ENCODE measurements around the gene ACKR2.

The ACKR2 gene

GRCh38 chr3:42847731-42848130 lies 38.5 kb downstream of the ACKR2 start:
- H3K4me1 ChIP-seq (ENCODE audit: control insufficient read depth, insufficient read depth, low read length) = peaks cover 6% of the 10 kb centered on the region
- no peak overlapping the region for H3K9ac ChIP-seq (ENCODE audit: low read depth, low read length)

DNA sequence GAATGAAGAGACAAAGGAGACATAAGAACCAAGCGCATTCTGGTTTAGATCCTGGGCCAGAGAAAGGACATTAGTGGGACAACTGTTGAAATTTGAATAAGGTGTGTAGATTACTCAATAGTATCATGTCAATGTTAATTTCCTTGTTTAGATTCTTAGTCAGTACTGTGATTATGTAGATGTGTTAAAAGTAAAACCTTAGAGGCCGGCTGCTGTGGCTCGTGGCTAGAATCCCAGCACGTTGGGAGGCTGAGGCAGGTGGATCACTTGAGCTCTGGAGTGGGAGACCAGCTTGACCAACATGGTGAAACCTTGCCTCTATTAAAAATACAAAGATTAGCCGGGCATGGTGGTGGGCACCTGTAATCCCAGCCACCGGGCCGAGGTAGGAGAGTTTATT lies 39.8 kb downstream of the ACKR2 start:
- H3K9ac ChIP-seq (ENCODE audit: low read depth, low read length) = no peak overlapping the region
- H3K4me3 ChIP-seq (ENCODE audit: low read depth, low read length) = no peak overlapping the region
- H3K27me3 ChIP-seq (ENCODE audit: control insufficient read depth, insufficient read depth, low read length) = no peaks in the 10 kb centered on the region
- no peaks in the 10 kb centered on the region for H3K9me3 ChIP-seq (ENCODE audit: control insufficient read depth, insufficient read depth, low read length)
- peaks cover 5% of the 10 kb centered on the region for H3K4me1 ChIP-seq (ENCODE audit: control insufficient read depth, insufficient read depth, low read length)
- no peaks in the 10 kb centered on the region for H3K36me3 ChIP-seq (ENCODE audit: control insufficient read depth, insufficient read depth, low read length)
- H3K27ac ChIP-seq (ENCODE audit: low read depth, low read length) = no peak overlapping the region

More at GRCh38 chr3:42847731-42848130, 38.5 kb downstream of the ACKR2 start:
- H3K27ac ChIP-seq (ENCODE audit: low read depth, low read length) = no peak overlapping the region
- no peak overlapping the region for H3K4me3 ChIP-seq (ENCODE audit: low read depth, low read length)
- H3K27me3 ChIP-seq (ENCODE audit: control insufficient read depth, insufficient read depth, low read length) = no peaks in the 10 kb centered on the region
- H3K9me3 ChIP-seq (ENCODE audit: control insufficient read depth, insufficient read depth, low read length) = no peaks in the 10 kb centered on the region
- H3K36me3 ChIP-seq (ENCODE audit: control insufficient read depth, insufficient read depth, low read length) = no peaks in the 10 kb centered on the region

- Histone ChIP-seq H3K9ac (ENCODE audit: low read depth, low read length) (no peak overlapping the region), H3K27me3 (ENCODE audit: control insufficient read depth, insufficient read depth, low read length) (no peaks in the 10 kb centered on the region), H3K4me3 (ENCODE audit: low read depth, low read length) (no peak overlapping the region), H3K27ac (ENCODE audit: low read depth, low read length) (no peak overlapping the region), H3K36me3 (ENCODE audit: control insufficient read depth, insufficient read depth, low read length) (no peaks in the 10 kb centered on the region), H3K9me3 (ENCODE audit: control insufficient read depth, insufficient read depth, low read length) (no peaks in the 10 kb centered on the region), H3K4me1 (ENCODE audit: control insufficient read depth, insufficient read depth, low read length) (no peaks in the 10 kb centered on the region)
These were observed 41.0 kb downstream of the ACKR2 start for GRCh38 chr3:42850263-42850662.

- Histone ChIP-seq H3K9ac (ENCODE audit: low read depth, low read length) (no peak overlapping the region), H3K4me1 (ENCODE audit: control insufficient read depth, insufficient read depth, low read length) (no peaks in the 10 kb centered on the region), H3K27me3 (ENCODE audit: control insufficient read depth, insufficient read depth, low read length) (no peaks in the 10 kb centered on the region), H3K4me3 (ENCODE audit: low read depth, low read length) (no peak overlapping the region), H3K9me3 (ENCODE audit: control insufficient read depth, insufficient read depth, low read length) (no peaks in the 10 kb centered on the region), H3K27ac (ENCODE audit: low read depth, low read length) (no peak overlapping the region), H3K36me3 (ENCODE audit: control insufficient read depth, insufficient read depth, low read length) (no peaks in the 10 kb centered on the region)
These were observed 42.1 kb downstream of the ACKR2 start for GRCh38 chr3:42851228-42851834.

- Histone ChIP-seq H3K4me1 (ENCODE audit: control insufficient read depth, insufficient read depth, low read length) (no peaks in the 10 kb centered on the region), H3K9me3 (ENCODE audit: control insufficient read depth, insufficient read depth, low read length) (no peaks in the 10 kb centered on the region), H3K27me3 (ENCODE audit: control insufficient read depth, insufficient read depth, low read length) (no peaks in the 10 kb centered on the region), H3K36me3 (ENCODE audit: control insufficient read depth, insufficient read depth, low read length) (no peaks in the 10 kb centered on the region), H3K27ac (ENCODE audit: low read depth, low read length) (no peak overlapping the region), H3K4me3 (ENCODE audit: low read depth, low read length) (no peak overlapping the region), H3K9ac (ENCODE audit: low read depth, low read length) (no peak overlapping the region)
These were observed 43.2 kb downstream of the ACKR2 start for GRCh38 chr3:42852441-42852840.

DNA sequence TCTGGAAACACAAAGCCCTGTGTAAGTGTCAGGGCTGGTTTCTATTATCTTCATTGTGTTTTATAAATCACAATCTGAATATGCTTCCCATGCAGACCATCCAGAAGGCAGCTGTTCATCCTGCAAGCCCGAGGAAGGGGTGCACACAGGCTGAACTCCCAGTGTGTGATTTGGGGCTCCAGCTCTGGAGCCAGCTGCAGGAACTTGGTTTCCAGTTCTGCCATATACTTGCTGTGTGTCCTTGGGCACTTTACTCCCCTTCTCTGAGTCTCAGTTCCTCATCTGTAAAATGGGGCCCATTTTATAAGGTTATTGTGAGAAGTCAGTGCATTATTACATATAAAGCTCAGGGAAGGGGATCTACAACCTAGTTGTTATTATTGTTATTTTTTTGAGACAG lies 43.8 kb downstream of the ACKR2 start:
- Histone ChIP-seq H3K36me3 (ENCODE audit: control insufficient read depth, insufficient read depth, low read length) (no peaks in the 10 kb centered on the region), H3K9me3 (ENCODE audit: control insufficient read depth, insufficient read depth, low read length) (no peaks in the 10 kb centered on the region), H3K4me1 (ENCODE audit: control insufficient read depth, insufficient read depth, low read length) (no peaks in the 10 kb centered on the region), H3K27ac (ENCODE audit: low read depth, low read length) (no peak overlapping the region), H3K9ac (ENCODE audit: low read depth, low read length) (no peak overlapping the region), H3K27me3 (ENCODE audit: control insufficient read depth, insufficient read depth, low read length) (no peaks in the 10 kb centered on the region), H3K4me3 (ENCODE audit: low read depth, low read length) (no peak overlapping the region)

DNA sequence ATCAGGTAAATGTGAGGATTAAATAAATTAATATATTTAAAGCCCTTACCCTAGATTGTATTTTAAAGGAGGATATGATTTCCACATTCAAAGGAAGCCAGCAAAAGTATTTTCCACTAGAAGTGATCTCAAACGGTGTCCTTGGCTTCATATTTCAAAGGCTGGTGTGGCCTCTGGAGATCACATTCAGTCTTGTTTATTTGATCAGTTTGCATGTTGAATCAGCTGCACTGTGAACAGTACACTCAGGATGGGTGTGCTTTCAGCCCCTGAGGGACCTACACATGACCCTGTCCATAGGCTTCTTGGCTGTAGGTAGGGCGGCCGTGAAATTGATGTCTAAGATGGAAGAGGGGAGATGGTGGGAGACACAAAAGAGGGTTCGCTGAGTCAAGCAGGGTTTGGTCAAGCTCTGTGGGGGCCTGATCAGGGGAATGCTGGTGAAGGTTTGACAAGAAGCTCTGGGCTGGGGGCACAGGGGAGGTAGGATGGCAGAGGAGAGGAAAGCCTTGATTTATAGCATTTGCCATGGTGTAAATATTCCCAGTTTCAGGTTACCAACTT lies 44.6 kb downstream of the ACKR2 start:
- H3K9ac ChIP-seq (ENCODE audit: low read depth, low read length) = no peak overlapping the region
- no peak overlapping the region for H3K4me3 ChIP-seq (ENCODE audit: low read depth, low read length)
- H3K4me1 ChIP-seq (ENCODE audit: control insufficient read depth, insufficient read depth, low read length) = no peaks in the 10 kb centered on the region
- no peak overlapping the region for H3K27ac ChIP-seq (ENCODE audit: low read depth, low read length)
- no peaks in the 10 kb centered on the region for H3K9me3 ChIP-seq (ENCODE audit: control insufficient read depth, insufficient read depth, low read length)
- no peaks in the 10 kb centered on the region for H3K27me3 ChIP-seq (ENCODE audit: control insufficient read depth, insufficient read depth, low read length)
- H3K36me3 ChIP-seq (ENCODE audit: control insufficient read depth, insufficient read depth, low read length) = no peaks in the 10 kb centered on the region

GRCh38 chr3:42855219-42855546 lies 45.9 kb downstream of the ACKR2 start:
- H3K4me3 ChIP-seq (ENCODE audit: low read depth, low read length) = no peak overlapping the region
- no peak overlapping the region for H3K27ac ChIP-seq (ENCODE audit: low read depth, low read length)
- H3K27me3 ChIP-seq (ENCODE audit: control insufficient read depth, insufficient read depth, low read length) = no peaks in the 10 kb centered on the region
- H3K36me3 ChIP-seq (ENCODE audit: control insufficient read depth, insufficient read depth, low read length) = no peaks in the 10 kb centered on the region
- no peak overlapping the region for H3K9ac ChIP-seq (ENCODE audit: low read depth, low read length)
- no peaks in the 10 kb centered on the region for H3K9me3 ChIP-seq (ENCODE audit: control insufficient read depth, insufficient read depth, low read length)
- H3K4me1 ChIP-seq (ENCODE audit: control insufficient read depth, insufficient read depth, low read length) = no peaks in the 10 kb centered on the region

- H3K27ac ChIP-seq (ENCODE audit: low read depth, low read length) = no peak overlapping the region
- H3K9me3 ChIP-seq (ENCODE audit: control insufficient read depth, insufficient read depth, low read length) = no peaks in the 10 kb centered on the region
- no peak overlapping the region for H3K9ac ChIP-seq (ENCODE audit: low read depth, low read length)
- no peak overlapping the region for H3K4me3 ChIP-seq (ENCODE audit: low read depth, low read length)
- H3K36me3 ChIP-seq (ENCODE audit: control insufficient read depth, insufficient read depth, low read length) = no peaks in the 10 kb centered on the region
- H3K27me3 ChIP-seq (ENCODE audit: control insufficient read depth, insufficient read depth, low read length) = no peaks in the 10 kb centered on the region
- no peaks in the 10 kb centered on the region for H3K4me1 ChIP-seq (ENCODE audit: control insufficient read depth, insufficient read depth, low read length)
These were observed 46.5 kb downstream of the ACKR2 start for GRCh38 chr3:42855547-42856380.

DNA sequence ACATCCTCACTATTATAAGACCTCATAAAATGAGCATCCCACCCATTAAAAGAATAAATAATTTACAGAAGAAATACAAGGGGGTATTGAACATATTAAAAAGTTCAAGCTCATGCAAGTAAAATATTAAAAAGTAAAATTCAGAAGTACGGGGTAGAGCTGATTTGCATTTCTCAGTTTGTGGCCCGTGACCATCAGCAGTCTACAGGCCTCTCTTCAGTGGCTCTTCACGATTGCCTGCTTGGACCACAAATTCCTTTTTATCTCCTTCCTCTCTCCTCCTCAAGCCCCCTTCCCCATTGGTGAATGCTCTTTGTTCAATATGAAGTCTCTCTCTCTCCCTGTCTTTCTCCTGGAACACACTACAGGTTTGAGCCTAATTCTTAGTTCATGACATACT lies 47.3 kb downstream of the ACKR2 start:
- H3K27me3 ChIP-seq (ENCODE audit: control insufficient read depth, insufficient read depth, low read length) = no peaks in the 10 kb centered on the region
- H3K36me3 ChIP-seq (ENCODE audit: control insufficient read depth, insufficient read depth, low read length) = no peaks in the 10 kb centered on the region
- H3K9me3 ChIP-seq (ENCODE audit: control insufficient read depth, insufficient read depth, low read length) = no peaks in the 10 kb centered on the region
- H3K27ac ChIP-seq (ENCODE audit: low read depth, low read length) = no peak overlapping the region
- no peak overlapping the region for H3K4me3 ChIP-seq (ENCODE audit: low read depth, low read length)
- no peaks in the 10 kb centered on the region for H3K4me1 ChIP-seq (ENCODE audit: control insufficient read depth, insufficient read depth, low read length)
- no peak overlapping the region for H3K9ac ChIP-seq (ENCODE audit: low read depth, low read length)

GRCh38 chr3:42864321-42864950 lies 55.2 kb downstream of the ACKR2 start:
- Histone ChIP-seq H3K27me3 (ENCODE audit: control insufficient read depth, insufficient read depth, low read length) (no peaks in the 10 kb centered on the region), H3K36me3 (ENCODE audit: control insufficient read depth, insufficient read depth, low read length) (no peaks in the 10 kb centered on the region), H3K9ac (ENCODE audit: low read depth, low read length) (no peak overlapping the region), H3K4me3 (ENCODE audit: low read depth, low read length) (no peak overlapping the region), H3K9me3 (ENCODE audit: control insufficient read depth, insufficient read depth, low read length) (no peaks in the 10 kb centered on the region), H3K27ac (ENCODE audit: low read depth, low read length) (no peak overlapping the region), H3K4me1 (ENCODE audit: control insufficient read depth, insufficient read depth, low read length) (no peaks in the 10 kb centered on the region)
